Measurements from ENCODE around the gene UBR1.

DNA sequence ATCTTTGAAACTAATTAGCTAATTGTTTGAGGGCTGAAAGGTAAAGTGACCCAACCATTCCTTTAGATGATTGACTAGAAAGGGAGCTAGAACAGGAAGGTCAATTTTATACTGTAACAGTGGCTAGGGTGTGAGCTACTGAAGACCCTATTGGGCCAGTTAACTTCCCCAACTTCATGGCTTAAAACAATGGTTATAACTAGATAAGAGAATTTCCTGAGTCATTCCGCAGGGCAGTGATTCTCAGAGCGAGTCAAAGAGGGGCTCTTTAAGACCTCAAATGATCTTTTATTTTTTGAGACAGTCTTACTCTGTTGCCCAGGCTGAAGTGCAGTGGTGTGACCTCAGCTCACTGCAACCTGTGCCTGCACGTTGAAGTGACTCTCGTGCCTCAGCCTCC, 151.5 kb downstream of the UBR1 start:
- TF ChIP-seq EZH2 (optimal IDR thresholded peaks at IDR 0.05; ENCODE audit: low read depth, low read length), result no peak
- TF ChIP-seq, protein P1, sequence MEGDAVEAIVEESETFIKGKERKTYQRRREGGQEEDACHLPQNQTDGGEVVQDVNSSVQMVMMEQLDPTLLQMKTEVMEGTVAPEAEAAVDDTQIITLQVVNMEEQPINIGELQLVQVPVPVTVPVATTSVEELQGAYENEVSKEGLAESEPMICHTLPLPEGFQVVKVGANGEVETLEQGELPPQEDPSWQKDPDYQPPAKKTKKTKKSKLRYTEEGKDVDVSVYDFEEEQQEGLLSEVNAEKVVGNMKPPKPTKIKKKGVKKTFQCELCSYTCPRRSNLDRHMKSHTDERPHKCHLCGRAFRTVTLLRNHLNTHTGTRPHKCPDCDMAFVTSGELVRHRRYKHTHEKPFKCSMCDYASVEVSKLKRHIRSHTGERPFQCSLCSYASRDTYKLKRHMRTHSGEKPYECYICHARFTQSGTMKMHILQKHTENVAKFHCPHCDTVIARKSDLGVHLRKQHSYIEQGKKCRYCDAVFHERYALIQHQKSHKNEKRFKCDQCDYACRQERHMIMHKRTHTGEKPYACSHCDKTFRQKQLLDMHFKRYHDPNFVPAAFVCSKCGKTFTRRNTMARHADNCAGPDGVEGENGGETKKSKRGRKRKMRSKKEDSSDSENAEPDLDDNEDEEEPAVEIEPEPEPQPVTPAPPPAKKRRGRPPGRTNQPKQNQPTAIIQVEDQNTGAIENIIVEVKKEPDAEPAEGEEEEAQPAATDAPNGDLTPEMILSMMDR (IDR thresholded peaks at IDR 0.05; ENCODE audit: low read length), result no peak

All from MM.1S (cell line).